Amniotic stem cell (primary cell): ENCODE measurements around the gene ZNF322.

Experiments used
- DNase-seq: peaks from one replicate; lab custom pipeline; 2025; lab: John Stamatoyannopoulos, UW

ZNF322 gene

DNA sequence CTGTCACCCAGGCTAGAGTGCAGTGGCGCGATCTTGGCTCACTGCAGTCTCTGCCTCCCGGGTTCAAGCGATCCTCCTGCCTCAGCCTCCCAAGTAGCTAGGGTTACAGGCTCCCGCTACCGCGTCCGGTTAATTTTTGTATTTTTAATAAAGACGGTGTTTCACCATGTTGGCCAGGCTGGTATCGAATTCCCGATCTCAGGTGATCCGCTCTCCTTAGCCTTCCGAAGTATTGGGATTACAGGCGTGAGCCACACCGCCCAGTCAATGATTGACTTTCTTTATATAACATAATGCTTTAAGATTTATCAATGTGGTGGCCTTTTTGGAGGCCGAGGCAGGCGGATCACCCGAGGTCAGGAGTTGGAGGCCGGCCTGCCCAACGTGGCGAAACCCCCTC is 70.6 kb downstream of the ZNF322 start:
- DNase-seq, result no peak
